Measurements from ENCODE around the gene HSFX2. TPM values are rescaled to one million over a fixed set of nuclear protein-coding genes. Genes with fewer than 3 reads are reported as not detected.

Gene HSFX2
- polyA plus RNA-seq, 1 donor: 0.18 TPM

Other genes starting within 250 kb of the HSFX2 start
- 27.2 TPM for gene IDS, start 90.0 kb downstream of the HSFX2 start, polyA plus RNA-seq (ENCODE audit: insufficient read length)
- 21.4 TPM for gene EOLA1, start 54.3 kb downstream of the HSFX2 start, polyA plus RNA-seq (ENCODE audit: insufficient read length)
- 1.1 TPM for gene HSFX3, start 45.4 kb downstream of the HSFX2 start, polyA plus RNA-seq (ENCODE audit: insufficient read length)
- not detected for gene MAGEA9B, start 7.9 kb downstream of the HSFX2 start, polyA plus RNA-seq (ENCODE audit: insufficient read length)
- gene TMEM185A, start 36.5 kb upstream of the HSFX2 start, polyA plus RNA-seq (ENCODE audit: insufficient read length): 28.0 TPM
- gene MAGEA11, start 116.7 kb upstream of the HSFX2 start, polyA plus RNA-seq (ENCODE audit: insufficient read length): not detected
- gene HSFX1, start 178.8 kb upstream of the HSFX2 start, polyA plus RNA-seq (ENCODE audit: insufficient read length): 2.6 TPM
- not detected for gene MAGEA9, start 186.6 kb upstream of the HSFX2 start, polyA plus RNA-seq (ENCODE audit: insufficient read length)